ENCODE results near the gene SMURF1. TPM values are rescaled to one million over a fixed set of nuclear protein-coding genes. Genes with fewer than 3 reads are reported as not detected.

The SMURF1 gene
- total RNA-seq, 2 experiments from 2014 or later = 10.3 to 10.4 TPM

DNA sequence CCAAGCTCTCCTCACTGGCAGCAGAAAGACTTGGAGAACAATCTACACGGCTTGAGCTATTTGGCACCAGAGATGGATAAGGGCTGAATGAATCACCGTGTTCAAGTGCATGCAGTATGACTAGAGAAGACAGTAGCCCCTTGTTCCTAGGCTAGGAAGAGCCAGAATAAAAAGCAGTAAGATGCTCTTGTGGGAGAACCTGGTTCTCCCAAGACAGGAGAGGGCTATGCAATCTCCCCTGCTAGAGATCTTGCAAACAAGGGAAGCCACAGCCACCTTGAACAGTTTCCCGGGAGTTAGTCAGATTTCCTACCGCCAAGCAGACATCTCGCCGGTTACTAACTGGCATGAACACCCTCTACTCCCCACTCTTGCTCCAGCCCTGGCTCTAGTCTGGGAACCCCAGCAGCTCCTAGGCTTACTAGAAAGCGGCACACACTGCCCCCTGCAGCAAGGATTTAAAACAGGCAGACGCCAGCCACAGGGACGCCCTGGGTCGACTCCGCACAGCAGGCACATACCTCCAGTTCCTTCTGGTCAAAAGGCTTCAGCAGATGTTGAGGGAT lies 107.3 kb downstream of the SMURF1 start:
- Mint-ChIP-seq H3K9me3 (ENCODE audit: insufficient read depth) (no peaks in the 10 kb centered on the region), H3K4me3 (no peak overlapping the region), H3K4me1 (ENCODE audit: low read depth) (no peaks in the 10 kb centered on the region), H3K27me3 (ENCODE audit: low read depth) (no peaks in the 10 kb centered on the region), H3K36me3 (ENCODE audit: low read depth) (peaks cover 55% of the 10 kb centered on the region), H3K27ac (no peak overlapping the region)
- ATAC-seq (no peak), DNase-seq (no peak)
- CTCF ChIA-PET = interaction anchor here (1.1 to 1.4 kb wide), 2 partner anchors 35 to 37 kb away, joined by 3 to 4 read pairs; no protein-coding TSS in a partner anchor
- POLR2A ChIA-PET = no interaction called here

DNA sequence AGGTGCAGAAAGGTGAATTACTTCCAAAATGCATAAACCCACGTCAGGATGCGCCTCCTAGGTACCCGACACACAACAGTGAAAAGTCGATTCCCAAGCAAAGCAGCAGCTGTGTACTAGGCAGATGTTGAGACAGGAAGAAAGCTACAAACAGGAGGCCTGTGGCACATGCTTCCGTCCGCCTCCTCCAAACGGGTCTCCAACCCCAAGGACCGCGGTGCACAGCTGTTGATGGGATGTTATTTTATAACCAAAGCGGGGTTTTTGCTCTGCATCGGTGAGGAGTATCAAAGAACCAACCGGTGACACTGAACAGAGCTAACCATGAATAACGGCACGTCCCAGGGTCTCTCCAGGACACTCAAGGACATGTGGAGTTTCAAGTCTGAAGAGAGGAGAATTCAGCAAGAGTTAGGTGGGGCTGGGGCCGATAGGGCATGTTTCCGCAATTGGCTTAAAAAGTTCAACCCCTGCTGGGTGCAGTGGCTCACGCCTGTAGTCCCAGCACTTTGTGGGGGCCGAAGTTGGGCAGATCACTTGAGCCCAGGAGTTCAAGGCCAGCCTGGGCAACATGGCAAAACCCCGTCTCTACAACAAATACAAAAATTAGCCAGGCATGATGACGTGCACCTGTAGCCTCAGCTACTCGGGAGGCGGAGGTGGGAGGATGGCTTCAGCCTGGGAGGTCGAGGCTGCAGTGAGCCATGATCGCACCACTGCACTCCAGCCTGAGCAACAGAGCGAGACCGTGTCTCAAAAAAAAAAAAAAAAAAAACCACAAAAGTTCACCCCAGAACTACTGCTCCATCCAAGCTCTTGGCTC lies 108.0 kb downstream of the SMURF1 start:
- peaks cover 59% of the 10 kb centered on the region for H3K36me3 Mint-ChIP-seq (ENCODE audit: low read depth)
- ChIA-PET POLR2A (no interaction called here), CTCF (interaction anchor here (1.1 to 1.4 kb wide), 2 partner anchors 34 to 37 kb away, joined by 3 to 4 read pairs; no protein-coding TSS in a partner anchor)

DNA sequence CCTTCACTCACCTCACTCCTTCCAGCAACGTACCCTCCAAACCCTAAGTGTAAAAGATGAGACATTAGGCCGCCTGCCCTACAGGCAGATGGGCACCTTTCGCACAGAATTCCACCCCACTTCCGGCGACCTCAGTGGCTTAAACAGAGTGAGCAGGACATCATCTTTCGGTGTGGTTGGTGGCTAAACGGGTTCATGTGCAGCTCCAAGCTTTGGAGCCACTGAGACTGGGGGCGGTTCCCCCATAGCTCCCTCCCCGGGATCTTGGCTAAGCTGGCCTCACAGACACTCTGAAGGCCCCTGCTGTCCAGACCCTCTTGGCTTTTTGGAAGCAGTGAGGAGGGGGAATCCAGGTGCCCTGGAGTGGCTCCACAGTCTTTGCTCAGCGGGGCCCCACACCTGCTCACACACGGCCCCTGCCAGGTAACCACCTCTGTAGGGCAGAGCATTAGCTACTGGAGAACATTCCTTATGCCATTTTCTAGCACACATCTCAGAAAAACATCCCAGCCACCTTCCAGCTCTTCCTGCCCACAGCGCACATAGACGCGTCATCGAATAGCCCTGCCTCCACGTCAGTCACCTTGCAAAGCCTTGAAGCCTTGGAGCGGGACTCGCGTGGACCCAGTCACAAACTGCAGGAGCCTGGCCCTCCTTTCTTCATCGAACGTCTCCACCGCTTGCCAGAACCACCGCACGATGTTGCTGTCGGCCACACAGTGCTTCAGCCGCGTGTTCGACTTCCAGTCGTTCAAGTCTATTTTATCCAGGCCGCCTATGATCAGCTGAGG lies 108.8 kb downstream of the SMURF1 start:
- DNase-seq (no peak), ATAC-seq (no peak)
- ChIA-PET CTCF (no interaction called here), POLR2A (no interaction called here)
- no peaks in the 10 kb centered on the region for H3K9me3 Mint-ChIP-seq (ENCODE audit: insufficient read depth)
- H3K27me3 Mint-ChIP-seq (ENCODE audit: low read depth) = no peaks in the 10 kb centered on the region
- no peak overlapping the region for H3K27ac Mint-ChIP-seq
- H3K4me1 Mint-ChIP-seq (ENCODE audit: low read depth) = no peaks in the 10 kb centered on the region
- H3K4me3 Mint-ChIP-seq = no peak overlapping the region
- H3K36me3 Mint-ChIP-seq (ENCODE audit: low read depth) = peaks cover 55% of the 10 kb centered on the region

More for the DNA sequence above, 108.0 kb downstream of the SMURF1 start:
- Mint-ChIP-seq H3K27me3 (ENCODE audit: low read depth) (no peaks in the 10 kb centered on the region), H3K9me3 (ENCODE audit: insufficient read depth) (no peaks in the 10 kb centered on the region), H3K4me3 (no peak overlapping the region), H3K27ac (no peak overlapping the region), H3K4me1 (ENCODE audit: low read depth) (no peaks in the 10 kb centered on the region)
- ATAC-seq (no peak), DNase-seq (no peak)

GRCh38 chr7:99033765-99034164 lies 110.1 kb downstream of the SMURF1 start:
- H3K27ac Mint-ChIP-seq = no peak overlapping the region

DNA sequence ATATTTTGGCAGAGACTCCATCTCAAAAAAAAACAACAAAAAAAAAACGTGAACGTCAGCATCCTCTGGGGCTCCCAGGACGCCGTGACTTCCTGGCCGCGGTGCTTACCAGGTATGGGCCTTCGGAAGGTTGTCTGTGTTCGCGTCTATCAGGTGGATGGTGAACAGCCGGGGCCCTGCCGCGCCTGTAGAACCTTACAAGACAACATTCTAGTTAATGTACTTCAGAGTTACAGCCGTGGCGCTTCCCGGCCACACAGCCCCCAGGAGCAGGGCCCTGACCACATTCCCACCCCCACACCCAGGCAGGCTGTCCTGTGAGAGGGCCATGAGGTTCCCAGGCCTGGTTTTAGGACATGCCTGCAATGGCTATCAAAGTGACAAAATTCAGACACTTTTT lies 111.0 kb downstream of the SMURF1 start:
- Mint-ChIP-seq H3K27ac (no peak overlapping the region), H3K27me3 (ENCODE audit: low read depth) (no peaks in the 10 kb centered on the region), H3K9me3 (ENCODE audit: insufficient read depth) (no peaks in the 10 kb centered on the region), H3K4me3 (no peak overlapping the region), H3K36me3 (ENCODE audit: low read depth) (peaks cover 55% of the 10 kb centered on the region), H3K4me1 (ENCODE audit: low read depth) (no peaks in the 10 kb centered on the region)
- CTCF ChIA-PET = no interaction called here
- no peak for DNase-seq
- POLR2A ChIA-PET = no interaction called here
- ATAC-seq = no peak

More at GRCh38 chr7:99033765-99034164, 110.1 kb downstream of the SMURF1 start:
- Mint-ChIP-seq H3K36me3 (ENCODE audit: low read depth) (peaks cover 56% of the 10 kb centered on the region), H3K4me1 (ENCODE audit: low read depth) (no peaks in the 10 kb centered on the region), H3K4me3 (no peak overlapping the region), H3K27me3 (ENCODE audit: low read depth) (no peaks in the 10 kb centered on the region), H3K9me3 (ENCODE audit: insufficient read depth) (no peaks in the 10 kb centered on the region)
- ATAC-seq = no peak
- no peak for DNase-seq
- ChIA-PET CTCF (no interaction called here), POLR2A (no interaction called here)

DNA sequence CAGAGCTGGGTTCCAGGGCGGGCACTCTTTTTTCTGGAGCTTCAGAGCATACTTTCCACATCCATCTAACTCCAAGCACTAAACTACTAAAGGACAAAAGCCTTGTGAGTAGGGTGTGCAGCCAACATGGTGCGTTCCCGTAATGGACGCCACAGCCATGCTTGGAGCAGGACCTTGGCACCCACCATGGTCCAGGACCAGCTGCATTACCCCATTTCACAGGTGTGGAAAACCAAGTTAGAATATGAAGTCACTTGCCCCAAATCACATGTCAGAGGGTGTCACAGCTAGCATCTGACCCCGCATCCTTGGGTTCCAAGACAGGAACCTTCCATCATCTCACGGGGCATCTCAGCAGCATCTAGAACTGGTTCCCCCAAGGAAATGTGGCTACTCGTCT lies 112.4 kb downstream of the SMURF1 start:
- Mint-ChIP-seq H3K27me3 (ENCODE audit: low read depth) (no peaks in the 10 kb centered on the region), H3K4me3 (no peak overlapping the region), H3K4me1 (ENCODE audit: low read depth) (no peaks in the 10 kb centered on the region), H3K27ac (no peak overlapping the region), H3K9me3 (ENCODE audit: insufficient read depth) (no peaks in the 10 kb centered on the region), H3K36me3 (ENCODE audit: low read depth) (peaks cover 49% of the 10 kb centered on the region)
- no peak for ATAC-seq
- no peak for DNase-seq
- POLR2A ChIA-PET = no interaction called here
- CTCF ChIA-PET = no interaction called here

DNA sequence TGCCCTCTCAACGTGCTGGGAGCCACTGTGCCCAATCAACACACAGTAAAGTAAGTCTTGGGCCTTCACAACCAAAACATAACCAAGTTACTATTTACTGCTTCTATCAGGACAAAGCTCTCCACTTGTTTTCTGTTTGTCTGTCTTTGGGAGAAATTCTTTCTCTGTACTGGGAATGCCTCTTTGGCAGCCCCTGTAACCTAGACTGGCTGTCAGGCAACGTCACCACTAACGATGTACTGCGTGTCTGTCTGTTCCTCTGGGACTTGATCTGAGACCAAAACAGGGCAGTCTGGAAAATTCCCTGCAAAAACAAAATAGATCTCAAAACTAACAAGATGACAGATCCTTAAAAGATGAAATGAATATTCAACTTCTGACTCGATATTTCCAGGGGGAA lies 113.0 kb downstream of the SMURF1 start:
- Mint-ChIP-seq H3K27ac (no peak overlapping the region), H3K4me3 (no peak overlapping the region), H3K9me3 (ENCODE audit: insufficient read depth) (no peaks in the 10 kb centered on the region), H3K27me3 (ENCODE audit: low read depth) (no peaks in the 10 kb centered on the region), H3K36me3 (ENCODE audit: low read depth) (peaks cover 44% of the 10 kb centered on the region), H3K4me1 (ENCODE audit: low read depth) (no peaks in the 10 kb centered on the region)
- ATAC-seq (no peak), DNase-seq (no peak)
- POLR2A ChIA-PET = no interaction called here
- CTCF ChIA-PET = no interaction called here

DNA sequence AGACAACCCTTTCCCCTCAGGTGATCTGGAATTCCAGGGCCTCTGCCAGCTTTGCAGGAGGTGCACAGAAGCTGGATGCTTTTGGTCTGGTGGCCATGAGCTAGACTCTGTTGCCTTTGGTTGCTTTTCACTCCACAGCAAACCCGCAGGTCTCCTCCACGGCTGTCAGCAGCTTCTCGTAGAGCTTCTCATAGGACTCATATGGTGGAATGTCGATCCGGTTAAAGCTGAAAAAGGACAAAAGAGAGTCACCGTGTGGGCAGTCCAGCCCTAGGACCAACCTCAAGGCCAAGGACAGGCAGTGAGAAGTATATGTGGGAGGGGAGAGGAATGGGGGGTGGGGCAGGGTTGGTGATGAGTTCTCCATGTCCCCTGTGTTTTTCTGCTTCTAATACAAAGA lies 113.5 kb downstream of the SMURF1 start:
- no peaks in the 10 kb centered on the region for H3K4me1 Mint-ChIP-seq (ENCODE audit: low read depth)
- H3K36me3 Mint-ChIP-seq (ENCODE audit: low read depth) = peaks cover 40% of the 10 kb centered on the region
- ATAC-seq (no peak), DNase-seq (no peak)
- no peaks in the 10 kb centered on the region for H3K9me3 Mint-ChIP-seq (ENCODE audit: insufficient read depth)
- no peak overlapping the region for H3K27ac Mint-ChIP-seq
- POLR2A ChIA-PET = no interaction called here
- no peaks in the 10 kb centered on the region for H3K27me3 Mint-ChIP-seq (ENCODE audit: low read depth)
- CTCF ChIA-PET = no interaction called here
- no peak overlapping the region for H3K4me3 Mint-ChIP-seq

DNA sequence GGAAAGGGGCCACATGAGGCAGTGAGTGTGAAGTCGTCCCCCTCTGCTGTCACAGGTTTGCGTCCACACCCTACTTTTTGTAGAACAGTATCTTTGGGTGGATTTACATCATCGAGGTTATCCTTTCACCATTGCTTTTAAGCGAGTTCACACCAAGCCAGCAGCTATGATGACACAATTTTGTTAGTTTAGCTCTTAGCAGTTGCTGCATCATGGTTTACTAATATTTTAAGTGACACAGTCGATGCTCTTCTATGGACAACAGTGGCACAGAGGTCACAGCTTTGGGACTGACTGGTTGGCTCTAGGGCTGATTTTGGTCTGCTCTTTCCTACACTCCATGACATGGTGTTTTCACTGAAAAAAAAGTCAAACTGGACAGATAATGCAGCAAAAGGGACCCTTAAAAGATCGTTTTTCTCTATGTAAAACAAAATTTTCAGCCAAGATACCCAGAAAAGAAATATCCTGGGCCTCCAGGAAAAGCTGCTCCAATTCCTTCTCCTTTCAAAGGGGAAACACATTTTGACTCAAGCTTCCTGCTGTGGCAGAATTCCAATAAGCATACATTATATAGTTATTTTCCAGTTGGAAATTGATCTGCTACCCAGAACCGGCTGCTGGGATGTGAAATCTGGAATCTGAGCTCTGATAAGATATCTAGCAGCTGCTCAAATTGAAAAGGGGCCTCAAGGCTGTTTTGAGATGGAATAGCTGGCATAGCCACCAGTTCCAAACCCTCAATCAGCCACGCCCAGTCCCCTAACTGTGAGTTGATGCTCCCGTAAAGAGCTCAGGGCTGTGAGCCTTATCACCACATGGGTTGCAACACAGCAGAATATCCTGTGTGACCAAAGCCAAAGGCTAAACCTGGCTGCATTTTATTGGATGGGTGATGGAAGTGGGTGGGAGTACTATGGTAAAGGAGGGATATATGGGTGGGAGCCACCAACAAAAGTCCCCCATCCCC lies 114.2 kb downstream of the SMURF1 start:
- ChIA-PET POLR2A (no interaction called here), CTCF (no interaction called here)
- Mint-ChIP-seq H3K9me3 (ENCODE audit: insufficient read depth) (no peaks in the 10 kb centered on the region), H3K4me3 (no peak overlapping the region), H3K36me3 (ENCODE audit: low read depth) (peaks cover 35% of the 10 kb centered on the region), H3K27ac (peak overlapping the region; percentile 20), H3K27me3 (ENCODE audit: low read depth) (no peaks in the 10 kb centered on the region), H3K4me1 (ENCODE audit: low read depth) (no peaks in the 10 kb centered on the region)
- DNase-seq (no peak), ATAC-seq (no peak)

- DNase-seq = no peak
- Mint-ChIP-seq H3K4me3 (no peak overlapping the region), H3K4me1 (ENCODE audit: low read depth) (no peaks in the 10 kb centered on the region), H3K27ac (peak overlapping the region; percentile 35), H3K36me3 (ENCODE audit: low read depth) (peaks cover 32% of the 10 kb centered on the region), H3K27me3 (ENCODE audit: low read depth) (no peaks in the 10 kb centered on the region), H3K9me3 (ENCODE audit: insufficient read depth) (no peaks in the 10 kb centered on the region)
- no peak for ATAC-seq
- CTCF ChIA-PET = interaction anchor here (1.5 to 1.6 kb wide), 2 partner anchors 84 to 285 kb away, joined by 3 to 4 read pairs; no protein-coding TSS in a partner anchor
- POLR2A ChIA-PET = interaction anchor here (0.8 kb wide), 1 partner anchor 9 kb away, joined by 3 read pairs; no protein-coding TSS in a partner anchor
Measured at GRCh38 chr7:99028261-99028973, 115.5 kb downstream of the SMURF1 start.

- DNase-seq (no peak), ATAC-seq (no peak)
- Mint-ChIP-seq H3K9me3 (ENCODE audit: insufficient read depth) (no peaks in the 10 kb centered on the region), H3K36me3 (ENCODE audit: low read depth) (peaks cover 33% of the 10 kb centered on the region), H3K27me3 (ENCODE audit: low read depth) (no peaks in the 10 kb centered on the region), H3K4me3 (no peak overlapping the region), H3K4me1 (ENCODE audit: low read depth) (no peaks in the 10 kb centered on the region), H3K27ac (no peak overlapping the region)
- ChIA-PET POLR2A (interaction anchor here (0.8 kb wide), 1 partner anchor 10 kb away, joined by 3 read pairs; no protein-coding TSS in a partner anchor), CTCF (interaction anchor here (0.6 to 1.6 kb wide), 3 partner anchors 84 to 418 kb away, joined by 3 to 4 read pairs (median 3); no protein-coding TSS in a partner anchor)
Measured at GRCh38 chr7:99027841-99028240, 116.1 kb downstream of the SMURF1 start.

Measured in activated CD8-positive, alpha-beta T cell treated with anti-CD3 and anti-CD28 coated beads, Interleukin-2, amount 10 ng/mL, durations not matched to agents 7 days and 5 days (primary cell).